HCT116 (cell line): ENCODE measurements around the gene LRRC4C. TPM values are rescaled to one million over a fixed set of nuclear protein-coding genes. Genes with fewer than 3 reads are reported as not detected.

Experiments used
- ATAC-seq: fragments of 200-7000 bp; cut with Tn5 transposase; 2 replicates; pipeline ENCODE4 v1.9.1; 2020; ENCODE audit warnings: mild to moderate bottlenecking, moderate library complexity
- BruUV-seq: library from RNA; stranded (reverse); fragments of 400-500 nt; replicated peaks from 2 replicates; lab custom pipeline; 2021; lab: Mats Ljungman, UMichigan
- CTCF ChIA-PET: fragments of 300-600 bp; sonication (Branson Sonifier 250); formaldehyde crosslinking; loops from one replicate; lab custom pipeline; 2021; ENCODE audit warnings: antibody characterized with exemption; lab: Charles Lee
- POLR2A ChIA-PET: fragments of 300-600, 350-600 bp; sonication (Branson Sonifier 250); formaldehyde crosslinking; loops from one replicate; lab custom pipeline; 2021; ENCODE audit warnings: antibody characterized with exemption; lab: Charles Lee
- RAD21 ChIA-PET, 2 experiments: fragments of 300-600 bp; sonication (Branson Sonifier 250); formaldehyde crosslinking; loops; one replicate each; lab custom pipeline; 2023; ENCODE audit warnings: low total read pairs in 2 of 2; ENCODE audit not compliant: uncharacterized antibody in 2 of 2, unreplicated experiment in 2 of 2, low non-redundant PET in 1 of 2; lab: Charles Lee
- DNase-seq: peaks from one replicate; pipeline ENCODE4 v3.0.0-alpha.2; 2010; ENCODE audit warnings: low read depth, low spot score
- H2AFZ ChIP-seq: fragments of 200-600 bp; shearing (Covaris generic), sonication (generic); 2 replicates; pipeline ENCODE4 v1.6.1; 2017; ENCODE audit warnings: low read depth, mixed run types, mixed read lengths, antibody characterized with exemption, low read length; ENCODE audit not compliant: poor library complexity, severe bottlenecking
- H3K27ac ChIP-seq: 2 replicates; pipeline ENCODE4 v1.5.1; 2012; ENCODE audit warnings: low read depth, low read length
- H3K27me3 ChIP-seq: fragments of 200-600 bp; sonication (generic); 2 replicates; pipeline ENCODE4 v1.6.1; 2016; ENCODE audit warnings: mixed run types, low read length, mixed read lengths; ENCODE audit not compliant: insufficient read depth
- H3K36me3 ChIP-seq, 2 experiments: fragments of 200-500 bp in 1 of 2; fragments of 200-600 bp in 1 of 2; sonication (Bioruptor generic) in 1 of 2; sonication (generic) in 1 of 2; 2 replicates each; pipeline versions ENCODE4 v1.5.1 to v1.6.1; 2014 to 2016; ENCODE audit warnings: low read length in 2 of 2, inconsistent platforms in 1 of 2, mixed read lengths in 1 of 2, mixed run types in 1 of 2; ENCODE audit not compliant: insufficient read depth in 2 of 2, control insufficient read depth in 1 of 2
- H3K4me1 ChIP-seq, 2 experiments: fragments of 200-600 bp in 1 of 2; sonication (generic) in 1 of 2; 2 replicates each; pipeline versions ENCODE4 v1.5.1 to v1.6.1; 2012 to 2017; ENCODE audit warnings: low read length in 2 of 2, inconsistent platforms in 1 of 2, mild to moderate bottlenecking in 1 of 2, mixed read lengths in 1 of 2, mixed run types in 1 of 2, moderate library complexity in 1 of 2; ENCODE audit not compliant: insufficient read depth in 2 of 2, control insufficient read depth in 1 of 2
- H3K4me2 ChIP-seq: fragments of 200-600 bp; sonication (generic); 2 replicates; pipeline ENCODE4 v1.6.1; 2017; ENCODE audit warnings: mixed run types, low read length, mixed read lengths
- H3K4me3 ChIP-seq, 2 experiments: fragments of 200-600 bp in 1 of 2; sonication (generic) in 1 of 2; replicated peaks in 1 of 2; 2 replicates each; pipeline ENCODE4 v1.5.1; 2011 to 2016; ENCODE audit warnings: low read length in 2 of 2, control low read depth in 1 of 2, low read depth in 1 of 2, mild to moderate bottlenecking in 1 of 2, mixed read lengths in 1 of 2, mixed run types in 1 of 2
- H3K79me2 ChIP-seq: fragments of 200-600 bp; sonication (generic); 2 replicates; pipeline ENCODE4 v1.6.1; 2017; ENCODE audit warnings: mild to moderate bottlenecking, mixed run types, low read length, moderate library complexity, mixed read lengths; ENCODE audit not compliant: insufficient read depth
- H3K9ac ChIP-seq: fragments of 200-600 bp; sonication (generic); 2 replicates; pipeline ENCODE4 v1.6.1; 2016; ENCODE audit warnings: low read length, mixed read lengths
- H3K9me2 ChIP-seq: fragments of 200-600 bp; sonication (generic), shearing (Covaris generic); 2 replicates; pipeline ENCODE4 v1.6.1; 2017; ENCODE audit warnings: mixed run types, mild to moderate bottlenecking, moderate library complexity; ENCODE audit not compliant: insufficient read depth
- H3K9me3 ChIP-seq, 2 experiments: fragments of 200-500 bp in 1 of 2; fragments of 200-600 bp in 1 of 2; sonication (Bioruptor generic) in 1 of 2; sonication (generic) in 1 of 2; 2 replicates each; pipeline ENCODE4 v1.6.1; 2014 to 2017; ENCODE audit warnings: low read length in 2 of 2, mixed read lengths in 2 of 2, inconsistent platforms in 1 of 2, low read depth in 1 of 2, mild to moderate bottlenecking in 1 of 2, mixed run types in 1 of 2, moderate library complexity in 1 of 2; ENCODE audit not compliant: control insufficient read depth in 1 of 2, insufficient read depth in 1 of 2
- H4K20me1 ChIP-seq: fragments of 200-600 bp; sonication (generic), shearing (Covaris generic); 2 replicates; pipeline ENCODE4 v1.6.1; 2017; ENCODE audit warnings: mixed run types, mild to moderate bottlenecking, moderate library complexity; ENCODE audit not compliant: insufficient read depth
- CBX3 ChIP-seq: IDR thresholded peaks from 2 replicates; pipeline ENCODE4 v1.6.1; 2012; ENCODE audit warnings: low read depth
- EZH2phosphoT487 ChIP-seq: fragments of 200-600 bp; IDR thresholded peaks from 2 replicates; pipeline ENCODE4 v1.6.1; 2018; ENCODE audit warnings: antibody characterized with exemption, borderline replicate concordance
- RAD21 ChIP-seq: IDR thresholded peaks from 2 replicates; pipeline ENCODE4 v1.6.1; 2012; ENCODE audit warnings: low read depth, mild to moderate bottlenecking
- YY1 ChIP-seq: IDR thresholded peaks from 2 replicates; pipeline ENCODE4 v1.6.1; 2011; ENCODE audit warnings: low read length, low read depth, moderate library complexity, mild to moderate bottlenecking; ENCODE audit not compliant: insufficient replicate concordance; ENCODE audit errors: extremely low read depth
- ZNF274 ChIP-seq: fragments of 200-500 bp; sonication (Bioruptor generic); IDR thresholded peaks from 2 replicates; pipeline ENCODE4 v1.6.1; 2014; ENCODE audit warnings: mild to moderate bottlenecking, low read depth, low read length, inconsistent platforms
- intact Hi-C: fragments of 100-400 bp; cut with micrococcal nuclease; formaldehyde crosslinking; loops from 2 replicates; pipeline ENCODE4 v1.10.0; 2022
- total RNA-seq: library from RNA; stranded (reverse); gene quantifications from one replicate; pipeline ENCODE4 v1.2.1, GENCODE V29; 2021; ENCODE audit not compliant: unreplicated experiment
- TF ChIP-seq, protein P1 (sequence below): IDR thresholded peaks from 2 replicates; pipeline ENCODE4 v1.6.1; 2012
- TF ChIP-seq, protein P2 (sequence below): IDR thresholded peaks from 2 replicates; pipeline ENCODE4 v1.6.1; 2012; ENCODE audit warnings: low read depth

The LRRC4C gene
- total RNA-seq, 1 experiment from 2014 or later, result not detected

DNA sequence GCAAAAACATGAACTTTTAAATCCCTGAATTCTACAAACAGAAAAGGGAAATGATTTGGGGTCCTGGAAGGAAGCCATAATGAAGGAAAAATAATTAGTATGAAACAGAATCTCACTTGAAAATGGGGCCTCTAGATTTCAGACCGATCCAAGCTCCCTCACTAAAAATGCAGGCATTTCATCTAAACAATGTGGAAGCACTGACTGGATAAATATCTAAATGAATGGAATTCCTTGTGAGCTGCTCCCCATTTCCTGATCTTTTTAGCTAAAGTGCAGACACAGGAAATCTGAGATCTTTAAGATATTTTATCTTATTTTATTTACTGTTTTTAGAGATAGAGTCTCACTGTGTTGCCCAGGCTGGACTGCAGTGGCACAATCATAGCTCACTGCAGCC is 1255.8 kb downstream of the LRRC4C start:
- Histone ChIP-seq H3K79me2 (no peaks in the 10 kb centered on the region), H3K9me3 (peaks cover 13 to 24% of the 10 kb centered on the region in 2 experiments; a peak in 3 of 4 replicates), H3K9ac (no peak overlapping the region), H3K27ac (no peak overlapping the region), H3K27me3 (no peaks in the 10 kb centered on the region), H3K9me2 (no peaks in the 10 kb centered on the region), H3K4me2 (no peak overlapping the region), H4K20me1 (no peaks in the 10 kb centered on the region), H3K4me1 (no peaks in the 10 kb centered on the region), H3K36me3 (no peaks in the 10 kb centered on the region), H3K4me3 (no peak overlapping the region), H2AFZ (no peak overlapping the region)
- no TSS peak for BruUV-seq
- no peak for ATAC-seq
- ChIA-PET CTCF (no interaction called here), RAD21 (no interaction called here), POLR2A (no interaction called here)
- TF ChIP-seq YY1 (no peak), RAD21 (no peak), EZH2phosphoT487 (no peak), ZNF274 (no peak)
- TF ChIP-seq, protein P1, sequence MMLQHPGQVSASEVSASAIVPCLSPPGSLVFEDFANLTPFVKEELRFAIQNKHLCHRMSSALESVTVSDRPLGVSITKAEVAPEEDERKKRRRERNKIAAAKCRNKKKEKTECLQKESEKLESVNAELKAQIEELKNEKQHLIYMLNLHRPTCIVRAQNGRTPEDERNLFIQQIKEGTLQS, result no peak
- DNase-seq, result no peak
- intact Hi-C loops, result no loop called here

DNA sequence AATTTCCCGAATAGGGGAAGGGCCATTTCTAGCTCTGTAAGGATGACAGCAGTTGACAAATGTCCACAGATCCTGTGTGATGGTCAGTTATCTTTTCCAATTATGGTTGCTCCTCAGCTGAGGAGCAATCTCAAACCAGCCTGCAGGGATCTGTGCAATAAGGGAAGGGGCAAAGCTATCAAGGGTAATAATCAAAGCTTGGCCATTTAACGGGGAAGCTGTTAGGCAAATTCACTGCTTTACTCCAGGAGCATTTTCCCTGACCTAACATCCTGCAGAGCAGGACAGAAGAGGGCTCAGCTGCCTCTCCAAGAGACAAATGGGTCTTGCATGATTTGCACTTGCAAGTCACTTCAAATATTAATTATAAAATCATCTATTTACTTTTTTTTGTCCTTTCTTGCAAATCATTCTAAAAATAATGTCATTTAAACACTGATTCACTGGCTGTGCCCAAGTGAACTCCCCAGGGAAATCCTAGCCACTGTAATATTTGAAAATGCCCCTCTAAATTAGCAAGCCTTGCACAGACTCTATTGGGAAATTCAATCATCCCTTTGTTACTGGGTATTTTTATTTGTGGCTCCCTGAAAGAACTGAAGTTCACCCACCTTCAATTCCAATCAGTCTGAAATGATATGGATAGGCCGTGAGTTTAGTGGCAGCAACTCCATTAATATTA is 1256.7 kb downstream of the LRRC4C start:
- DNase-seq, result no peak
- ATAC-seq, result no peak

More for the DNA sequence above, 1256.7 kb downstream of the LRRC4C start:
- no TSS peak for BruUV-seq
- H3K79me2 ChIP-seq, result no peaks in the 10 kb centered on the region
- POLR2A ChIA-PET, result no interaction called here
- intact Hi-C loops, result no loop called here
- peaks cover 13 to 28% of the 10 kb centered on the region in 2 experiments; a peak in 3 of 4 replicates for H3K9me3 ChIP-seq
- TF ChIP-seq CBX3, result no peak
- TF ChIP-seq, protein P1, result no peak
- TF ChIP-seq, protein P2, sequence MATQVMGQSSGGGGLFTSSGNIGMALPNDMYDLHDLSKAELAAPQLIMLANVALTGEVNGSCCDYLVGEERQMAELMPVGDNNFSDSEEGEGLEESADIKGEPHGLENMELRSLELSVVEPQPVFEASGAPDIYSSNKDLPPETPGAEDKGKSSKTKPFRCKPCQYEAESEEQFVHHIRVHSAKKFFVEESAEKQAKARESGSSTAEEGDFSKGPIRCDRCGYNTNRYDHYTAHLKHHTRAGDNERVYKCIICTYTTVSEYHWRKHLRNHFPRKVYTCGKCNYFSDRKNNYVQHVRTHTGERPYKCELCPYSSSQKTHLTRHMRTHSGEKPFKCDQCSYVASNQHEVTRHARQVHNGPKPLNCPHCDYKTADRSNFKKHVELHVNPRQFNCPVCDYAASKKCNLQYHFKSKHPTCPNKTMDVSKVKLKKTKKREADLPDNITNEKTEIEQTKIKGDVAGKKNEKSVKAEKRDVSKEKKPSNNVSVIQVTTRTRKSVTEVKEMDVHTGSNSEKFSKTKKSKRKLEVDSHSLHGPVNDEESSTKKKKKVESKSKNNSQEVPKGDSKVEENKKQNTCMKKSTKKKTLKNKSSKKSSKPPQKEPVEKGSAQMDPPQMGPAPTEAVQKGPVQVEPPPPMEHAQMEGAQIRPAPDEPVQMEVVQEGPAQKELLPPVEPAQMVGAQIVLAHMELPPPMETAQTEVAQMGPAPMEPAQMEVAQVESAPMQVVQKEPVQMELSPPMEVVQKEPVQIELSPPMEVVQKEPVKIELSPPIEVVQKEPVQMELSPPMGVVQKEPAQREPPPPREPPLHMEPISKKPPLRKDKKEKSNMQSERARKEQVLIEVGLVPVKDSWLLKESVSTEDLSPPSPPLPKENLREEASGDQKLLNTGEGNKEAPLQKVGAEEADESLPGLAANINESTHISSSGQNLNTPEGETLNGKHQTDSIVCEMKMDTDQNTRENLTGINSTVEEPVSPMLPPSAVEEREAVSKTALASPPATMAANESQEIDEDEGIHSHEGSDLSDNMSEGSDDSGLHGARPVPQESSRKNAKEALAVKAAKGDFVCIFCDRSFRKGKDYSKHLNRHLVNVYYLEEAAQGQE, result no peak
- TF ChIP-seq, all 23 proteins: peak for 0
- H4K20me1 ChIP-seq, result no peaks in the 10 kb centered on the region
- no peak overlapping the region for H3K27ac ChIP-seq
- no peak overlapping the region for H3K4me3 ChIP-seq
- no peaks in the 10 kb centered on the region for H3K9me2 ChIP-seq
- no peak overlapping the region for H3K9ac ChIP-seq
- H3K27me3 ChIP-seq, result no peaks in the 10 kb centered on the region
- RAD21 ChIA-PET, result no interaction called here
- H3K4me1 ChIP-seq, result no peaks in the 10 kb centered on the region
- no peak overlapping the region for H2AFZ ChIP-seq
- CTCF ChIA-PET, result no interaction called here
- H3K4me2 ChIP-seq, result no peak overlapping the region
- no peaks in the 10 kb centered on the region for H3K36me3 ChIP-seq
